ENCODE data around the gene GLYAT.

Gene GLYAT

GRCh38 chr11:58676563-58677135 lies 55.1 kb downstream of the GLYAT start:
- no peak for DNase-seq

GRCh38 chr11:58675334-58676155 lies 56.2 kb downstream of the GLYAT start:
- DNase-seq = peak; percentile 43

GRCh38 chr11:58674609-58675008 lies 57.1 kb downstream of the GLYAT start:
- DNase-seq = no peak

GRCh38 chr11:58671983-58672633 lies 59.6 kb downstream of the GLYAT start:
- DNase-seq = no peak

- no peak for DNase-seq
Observed at GRCh38 chr11:58659910-58660570, 71.7 kb downstream of the GLYAT start.

GRCh38 chr11:58659404-58659803 lies 72.3 kb downstream of the GLYAT start:
- DNase-seq = no peak

Data from NCI-H146 (cell line).